ENCODE data around the gene PPFIA1. TPM values are rescaled to one million over a fixed set of nuclear protein-coding genes. Genes with fewer than 3 reads are reported as not detected.

The PPFIA1 gene
- total RNA-seq, 2 donors from 2014 or later: 46.9 to 47.5 TPM

DNA sequence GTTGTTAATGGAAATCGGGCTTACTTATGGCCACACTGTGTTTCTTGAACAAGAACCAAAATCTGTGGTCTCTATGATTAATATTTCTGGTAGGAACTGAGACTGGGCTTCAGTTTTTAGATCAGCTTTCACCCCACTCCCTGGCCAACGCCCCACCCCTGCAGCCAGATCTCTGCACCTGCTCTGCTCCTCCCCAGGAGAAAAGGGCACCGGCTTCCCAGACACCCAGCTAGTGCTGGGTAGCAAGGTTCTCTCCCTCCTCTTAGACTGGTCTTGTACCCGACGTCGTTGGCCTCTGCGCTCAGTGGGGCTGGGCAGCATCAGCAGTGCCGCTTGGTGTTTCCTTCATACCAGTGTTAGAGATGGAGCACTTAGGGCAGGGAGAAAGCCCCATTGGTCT, 110.9 kb downstream of the PPFIA1 start:
- intact Hi-C loops (cut with DNase I): no loop called here
- H3K9ac ChIP-seq (ENCODE audit: low read depth in 2 of 2, low read length in 2 of 2): no peak overlapping the region

DNA sequence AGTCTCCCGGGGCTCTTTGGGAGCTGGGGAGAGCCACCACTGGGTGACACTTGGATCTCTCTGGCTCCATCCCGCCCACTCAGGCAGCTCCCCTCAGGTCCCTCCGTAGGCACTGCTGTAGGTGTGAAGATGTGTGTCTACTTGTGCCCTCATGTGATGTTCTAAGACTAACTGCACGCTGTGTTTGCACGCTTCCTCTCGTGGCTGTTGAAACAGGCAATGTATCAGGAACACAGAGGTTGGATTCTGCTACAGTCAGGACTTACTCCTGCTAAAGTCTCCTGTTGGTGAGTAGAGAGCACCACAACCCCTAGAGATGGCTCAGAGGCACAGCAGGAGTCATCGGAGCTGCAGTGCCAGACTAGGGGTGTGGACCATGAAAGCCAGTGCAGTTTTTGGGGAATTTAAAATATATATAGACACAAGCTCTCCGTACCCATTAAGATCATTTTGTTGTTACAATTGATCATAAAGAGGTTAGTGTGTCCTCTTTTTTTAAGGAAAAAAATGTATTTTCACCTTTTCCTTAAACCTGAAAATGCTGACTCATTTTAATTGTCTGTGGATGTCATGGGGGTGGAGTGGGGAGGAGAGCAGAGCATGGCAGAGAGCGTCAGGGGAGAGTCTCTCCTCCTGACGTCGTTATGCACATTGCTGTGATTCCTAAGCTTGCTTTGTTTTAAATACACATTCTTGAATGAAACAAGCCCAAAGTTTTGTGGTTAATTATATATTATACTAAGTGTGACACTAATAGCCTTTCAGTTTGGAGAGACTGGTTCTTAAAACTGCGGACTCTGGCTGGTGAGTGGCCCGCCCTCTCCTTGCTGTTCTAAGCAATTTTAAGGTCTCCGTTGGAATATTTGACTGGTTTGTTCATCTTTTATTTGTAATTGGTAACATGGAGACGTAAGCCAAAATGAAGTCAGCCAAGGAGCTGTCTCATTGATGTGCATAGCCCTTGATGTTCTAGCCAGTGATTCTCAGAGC, 111.7 kb downstream of the PPFIA1 start:
- Histone ChIP-seq H3K4me1 (no peaks in the 10 kb centered on the region), H3K4me3 (no peak overlapping the region), H3K27me3 (no peaks in the 10 kb centered on the region), H3K9ac (ENCODE audit: low read depth in 2 of 2, low read length in 2 of 2) (no peak overlapping the region), H3K36me3 (peaks cover 13% of the 10 kb centered on the region), H3K9me3 (no peaks in the 10 kb centered on the region), H3K27ac (no peak overlapping the region)
- intact Hi-C loops (cut with DNase I): no loop called here
- DNase-seq: no peak
- TF ChIP-seq, protein P1, sequence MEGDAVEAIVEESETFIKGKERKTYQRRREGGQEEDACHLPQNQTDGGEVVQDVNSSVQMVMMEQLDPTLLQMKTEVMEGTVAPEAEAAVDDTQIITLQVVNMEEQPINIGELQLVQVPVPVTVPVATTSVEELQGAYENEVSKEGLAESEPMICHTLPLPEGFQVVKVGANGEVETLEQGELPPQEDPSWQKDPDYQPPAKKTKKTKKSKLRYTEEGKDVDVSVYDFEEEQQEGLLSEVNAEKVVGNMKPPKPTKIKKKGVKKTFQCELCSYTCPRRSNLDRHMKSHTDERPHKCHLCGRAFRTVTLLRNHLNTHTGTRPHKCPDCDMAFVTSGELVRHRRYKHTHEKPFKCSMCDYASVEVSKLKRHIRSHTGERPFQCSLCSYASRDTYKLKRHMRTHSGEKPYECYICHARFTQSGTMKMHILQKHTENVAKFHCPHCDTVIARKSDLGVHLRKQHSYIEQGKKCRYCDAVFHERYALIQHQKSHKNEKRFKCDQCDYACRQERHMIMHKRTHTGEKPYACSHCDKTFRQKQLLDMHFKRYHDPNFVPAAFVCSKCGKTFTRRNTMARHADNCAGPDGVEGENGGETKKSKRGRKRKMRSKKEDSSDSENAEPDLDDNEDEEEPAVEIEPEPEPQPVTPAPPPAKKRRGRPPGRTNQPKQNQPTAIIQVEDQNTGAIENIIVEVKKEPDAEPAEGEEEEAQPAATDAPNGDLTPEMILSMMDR (IDR thresholded peaks at IDR 0.05): no peak

More for the DNA sequence above, 110.9 kb downstream of the PPFIA1 start:
- Histone ChIP-seq H3K9me3 (no peaks in the 10 kb centered on the region), H3K36me3 (peaks cover 13% of the 10 kb centered on the region), H3K27me3 (no peaks in the 10 kb centered on the region), H3K27ac (no peak overlapping the region), H3K4me1 (no peaks in the 10 kb centered on the region), H3K4me3 (no peak overlapping the region)
- TF ChIP-seq, protein P1 (IDR thresholded peaks at IDR 0.05): no peak
- no peak for DNase-seq

DNA sequence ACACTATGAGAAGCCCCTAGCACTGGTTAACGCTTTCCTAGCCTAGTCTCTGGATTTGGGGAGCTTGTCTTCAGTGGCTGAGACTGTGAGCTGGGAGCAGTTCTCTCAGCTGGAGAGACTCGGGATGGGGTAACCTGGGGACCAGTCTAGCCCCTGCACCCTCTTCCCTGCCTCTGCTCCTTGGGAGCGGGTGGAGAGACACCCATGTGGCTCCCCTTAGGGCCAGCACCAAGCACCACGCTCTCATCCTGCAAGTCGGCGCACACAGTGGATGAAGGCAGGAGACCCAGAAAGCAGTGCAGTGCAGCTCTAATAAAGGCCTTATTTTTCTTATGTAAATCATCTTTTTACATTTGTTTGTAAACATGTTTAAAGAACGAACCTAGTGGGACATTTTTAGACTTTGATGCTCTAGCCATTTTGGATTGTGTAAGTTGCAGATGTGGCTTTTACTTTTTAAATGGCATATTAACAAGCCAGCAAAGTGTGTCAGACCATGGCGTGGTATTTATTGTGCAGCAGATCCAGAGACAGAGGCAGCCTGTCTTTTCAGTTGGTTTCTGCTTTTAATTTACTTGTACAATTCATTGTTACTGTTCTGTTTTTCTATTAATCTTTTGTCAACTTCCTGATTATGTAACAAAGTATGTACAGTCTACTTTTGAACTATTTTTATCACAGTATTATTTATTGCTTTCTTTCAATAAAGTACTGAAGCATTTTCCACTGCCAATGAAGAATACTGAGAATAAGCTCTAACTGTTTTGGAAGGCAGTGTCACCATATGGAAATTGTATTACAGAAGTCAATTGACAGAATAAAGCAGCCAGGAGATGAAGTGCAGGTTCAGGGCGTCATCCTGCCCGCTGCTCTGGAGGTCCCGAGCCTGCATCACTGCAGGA, 113.4 kb downstream of the PPFIA1 start:
- TF ChIP-seq, protein P1 (IDR thresholded peaks at IDR 0.05): no peak
- Histone ChIP-seq H3K36me3 (peaks cover 13% of the 10 kb centered on the region), H3K27me3 (no peaks in the 10 kb centered on the region), H3K9me3 (no peaks in the 10 kb centered on the region), H3K27ac (no peak overlapping the region), H3K4me1 (no peaks in the 10 kb centered on the region), H3K4me3 (no peak overlapping the region), H3K9ac (ENCODE audit: low read depth in 2 of 2, low read length in 2 of 2) (no peak overlapping the region)
- intact Hi-C loops (cut with DNase I): no loop called here
- no peak for DNase-seq

DNA sequence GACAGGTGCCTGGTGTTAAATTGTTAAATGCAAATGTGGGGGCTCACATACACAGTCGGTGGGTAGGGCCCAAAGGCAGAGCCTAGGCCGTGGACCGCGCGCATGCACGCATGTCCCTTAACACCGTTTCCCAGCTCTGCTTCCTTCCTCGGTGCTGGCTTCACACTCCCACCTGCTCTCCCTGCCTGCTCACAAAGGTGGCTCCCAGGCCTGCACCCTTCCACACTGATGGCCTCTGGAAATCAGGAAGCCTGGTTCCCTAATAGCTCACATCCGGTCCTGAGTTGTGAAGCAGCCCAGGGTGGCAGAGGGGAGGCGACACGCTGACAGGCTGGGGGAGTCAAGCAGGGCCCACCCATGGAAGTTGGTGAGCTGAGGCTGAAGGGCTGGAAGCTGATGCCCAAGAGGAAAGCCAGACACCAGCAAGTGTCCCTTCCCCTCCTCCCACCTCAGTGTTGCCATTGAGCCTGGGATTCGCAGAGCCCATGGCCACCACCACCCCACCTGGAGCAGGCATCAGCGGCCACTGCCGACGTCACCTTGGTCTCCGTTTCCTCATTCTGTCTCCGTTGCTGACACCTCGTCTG, 114.2 kb downstream of the PPFIA1 start:
- Histone ChIP-seq H3K4me3 (no peak overlapping the region), H3K9ac (ENCODE audit: low read depth in 2 of 2, low read length in 2 of 2) (no peak overlapping the region), H3K27ac (no peak overlapping the region), H3K4me1 (no peaks in the 10 kb centered on the region), H3K27me3 (no peaks in the 10 kb centered on the region), H3K9me3 (no peaks in the 10 kb centered on the region), H3K36me3 (peaks cover 9% of the 10 kb centered on the region)
- TF ChIP-seq, protein P1 (IDR thresholded peaks at IDR 0.05): no peak
- intact Hi-C loops (cut with DNase I): no loop called here
- no peak for DNase-seq

DNA sequence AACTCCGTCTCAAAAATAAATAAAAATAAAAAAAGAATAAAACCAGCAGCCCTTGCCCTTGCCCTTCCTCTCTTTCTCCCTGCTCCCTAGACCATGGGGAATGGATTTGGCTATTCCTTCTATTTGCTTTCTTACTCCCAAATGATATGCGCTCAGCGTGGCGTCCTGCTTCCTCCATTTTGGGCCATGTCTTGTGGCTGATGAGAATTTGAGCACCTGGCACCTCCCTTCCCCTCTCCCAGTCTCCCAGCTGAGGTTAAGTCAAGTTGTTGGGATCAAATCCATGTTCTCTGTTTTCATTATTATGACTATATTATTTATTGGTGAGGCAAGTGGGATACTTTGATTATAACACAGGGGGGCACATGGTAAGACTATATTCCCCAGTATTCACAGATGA, 117.1 kb downstream of the PPFIA1 start:
- Histone ChIP-seq H3K4me1 (no peaks in the 10 kb centered on the region), H3K27me3 (no peaks in the 10 kb centered on the region), H3K4me3 (no peak overlapping the region), H3K9ac (ENCODE audit: low read depth in 2 of 2, low read length in 2 of 2) (no peak overlapping the region), H3K36me3 (no peaks in the 10 kb centered on the region), H3K9me3 (no peaks in the 10 kb centered on the region), H3K27ac (no peak overlapping the region)
- intact Hi-C loops (cut with DNase I): no loop called here
- no peak for DNase-seq
- TF ChIP-seq, protein P1 (IDR thresholded peaks at IDR 0.05): no peak
